Kasumi-1 (cell line): ENCODE results near the gene PON1.

Experiments used
- DNase-seq, 2 experiments: peaks; one replicate each; lab custom pipeline; 2025; lab: John Stamatoyannopoulos, UW

Gene PON1

GRCh38 chr7:95253986-95254385 is 70.3 kb downstream of the PON1 start:
- no peak for DNase-seq

DNA sequence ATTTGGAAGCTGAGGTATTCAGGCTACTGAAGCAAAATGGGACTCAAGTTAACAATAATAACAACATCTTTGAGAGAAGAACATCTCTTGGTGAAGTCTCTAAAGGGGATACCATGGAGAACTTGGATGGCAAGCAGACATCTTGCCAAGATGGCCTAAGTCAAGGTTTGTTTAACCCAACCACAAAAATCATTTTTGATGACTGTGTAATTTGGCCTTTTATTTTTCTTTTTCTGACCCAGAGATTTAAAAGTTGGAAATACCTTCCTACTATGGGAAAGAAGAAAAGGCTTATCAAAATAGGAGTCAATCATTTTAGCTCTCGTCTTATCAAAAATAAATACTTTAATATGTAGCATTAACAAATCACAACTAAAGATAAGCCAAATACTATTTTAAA is 72.4 kb downstream of the PON1 start:
- no peak for DNase-seq

GRCh38 chr7:95250571-95250970 is 73.8 kb downstream of the PON1 start:
- no peak for DNase-seq
